Dedifferentiated amniotic fluid mesenchymal stem cell (primary cell): ENCODE results near the gene EPC2.
A peak's percentile ranks its signal among the peaks of the same experiment; 100 is the strongest.

Source experiments
- DNase-seq: peaks from one replicate; pipeline ENCODE4 v3.0.0-alpha.2; 2016; ENCODE audit errors: extremely low spot score

Gene EPC2

DNA sequence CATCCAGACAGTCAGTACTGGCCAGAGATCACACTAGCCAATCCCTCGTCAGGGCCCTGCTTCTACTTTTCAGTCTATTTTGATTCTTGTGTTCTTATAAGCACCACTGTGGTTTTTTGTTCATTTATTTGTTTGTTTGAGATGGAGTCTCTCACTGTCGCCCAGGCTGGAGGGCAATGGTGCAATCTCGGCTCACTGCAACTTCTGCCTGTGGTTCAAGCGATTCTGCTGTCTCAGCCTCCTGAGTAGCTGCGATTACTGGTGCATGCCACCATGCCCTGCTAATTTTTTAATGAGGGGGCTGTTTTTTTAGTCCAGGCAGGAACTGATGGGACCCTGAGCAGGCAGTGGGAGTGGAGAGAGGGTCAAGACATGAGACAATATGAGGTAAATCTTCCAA, 165.5 kb downstream of the EPC2 start:
- DNase-seq: no peak

GRCh38 chr2:148812306-148812705, 167.8 kb downstream of the EPC2 start:
- no peak for DNase-seq

- DNase-seq: no peak
Measured at GRCh38 chr2:148813603-148814065, 169.1 kb downstream of the EPC2 start.

GRCh38 chr2:148814143-148814859, 169.8 kb downstream of the EPC2 start:
- DNase-seq: peak; percentile 33

DNA sequence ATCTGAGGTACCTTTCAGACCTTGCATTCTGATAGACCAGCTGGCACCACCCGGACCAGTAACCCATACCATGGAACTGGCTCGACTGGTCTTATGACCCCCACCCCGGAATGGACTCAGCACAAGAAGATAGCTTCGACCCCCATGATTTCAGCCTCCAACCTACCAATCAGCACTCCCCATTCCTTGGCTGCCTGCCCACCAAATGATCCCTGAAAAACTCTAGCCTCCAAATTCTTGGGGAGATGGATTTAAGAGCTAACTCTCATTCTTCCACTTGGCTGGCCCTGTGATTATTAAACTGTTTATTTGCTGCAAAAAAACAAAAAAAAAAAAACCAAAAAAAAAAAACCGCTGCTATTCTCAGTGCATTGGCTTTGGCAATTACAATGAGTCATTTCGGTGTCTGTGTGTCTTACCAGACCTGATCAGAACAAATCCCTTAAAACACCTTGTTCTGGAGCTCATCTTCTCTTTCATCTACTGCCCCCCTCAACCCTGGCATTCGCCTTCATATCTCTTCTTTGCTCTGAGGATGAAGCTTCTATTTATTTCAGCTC, 170.4 kb downstream of the EPC2 start:
- no peak for DNase-seq

- DNase-seq: no peak
Measured at GRCh38 chr2:148816176-148816575, 171.6 kb downstream of the EPC2 start.

- DNase-seq: no peak
Measured at GRCh38 chr2:148817210-148817708, 172.7 kb downstream of the EPC2 start.

DNA sequence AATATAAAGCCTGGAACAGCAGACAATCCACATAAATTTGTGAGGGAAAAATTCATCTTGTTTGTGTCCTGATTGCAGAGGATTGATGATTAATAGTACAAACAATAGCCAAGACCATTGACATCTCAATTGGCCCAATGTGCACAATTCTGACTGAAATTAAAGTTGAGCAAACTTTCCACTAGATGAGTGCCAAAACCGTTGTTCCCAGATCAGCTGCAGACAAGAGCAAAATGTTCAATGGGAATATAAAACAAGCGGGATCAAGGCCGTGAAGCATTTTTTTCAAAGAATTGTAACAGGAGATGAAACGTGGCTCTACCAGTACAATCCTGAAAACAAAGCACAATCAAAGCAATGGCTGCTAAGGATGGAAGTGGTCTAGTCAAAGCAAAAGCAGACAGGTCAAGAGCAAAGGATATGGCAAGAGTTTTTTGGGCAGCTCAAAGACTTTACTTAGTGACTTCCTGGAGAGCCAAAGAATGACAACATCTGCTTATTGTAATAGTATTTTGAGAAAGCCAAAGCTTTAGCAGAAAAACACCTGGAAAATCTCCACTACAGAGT, 174.6 kb downstream of the EPC2 start:
- DNase-seq: no peak

DNA sequence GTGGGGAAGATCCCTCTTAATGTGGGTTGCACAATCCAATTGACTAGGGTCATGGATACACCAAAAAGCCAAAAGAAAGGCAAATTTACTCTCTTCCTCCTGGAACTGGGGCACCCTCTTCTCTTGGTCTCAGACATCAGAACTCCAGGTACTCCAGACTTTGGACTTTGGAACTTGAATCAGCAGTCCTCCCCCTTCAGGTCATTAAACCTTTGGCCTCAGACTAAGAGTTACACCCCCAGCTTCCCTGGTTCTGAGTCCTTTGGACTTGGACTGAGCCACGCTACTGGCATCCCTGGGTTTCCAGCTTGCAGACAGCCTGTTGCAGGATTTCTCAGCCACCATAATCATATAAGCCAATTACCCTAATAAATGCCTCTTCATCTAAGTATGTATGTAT, 179.6 kb downstream of the EPC2 start:
- DNase-seq: no peak

- DNase-seq: no peak
Measured at GRCh38 chr2:148826791-148827190, 182.2 kb downstream of the EPC2 start.

DNA sequence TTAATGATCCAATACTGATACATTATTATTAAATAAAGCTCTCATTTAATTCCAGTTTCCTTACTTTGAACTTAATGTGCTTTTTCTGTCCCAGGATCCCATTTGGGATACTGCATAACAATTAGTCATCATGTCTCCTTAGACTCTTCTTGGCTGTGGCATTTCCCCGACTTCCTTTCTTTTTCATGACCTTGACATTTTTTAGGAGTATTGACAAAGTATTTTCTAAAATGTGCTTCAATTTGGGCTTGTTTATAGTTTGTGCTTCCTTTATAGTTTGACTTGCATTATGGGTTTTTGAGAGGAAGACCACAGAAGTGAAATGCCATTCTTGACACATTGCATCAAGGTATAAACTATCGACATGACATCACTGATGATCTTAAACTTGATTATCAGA, 184.4 kb downstream of the EPC2 start:
- no peak for DNase-seq

- DNase-seq: no peak
Measured at GRCh38 chr2:148829618-148830017, 185.1 kb downstream of the EPC2 start.

GRCh38 chr2:148832637-148833036, 188.1 kb downstream of the EPC2 start:
- no peak for DNase-seq
